KG1 (cell line): ENCODE results near the gene RFT1.
"Not testable (repeated sequence)": the region's sequence is repeated elsewhere in the genome, so short reads cannot be mapped to it uniquely, and the experiment has no call there.

Source experiments
- DNase-seq: peaks from one replicate; lab custom pipeline; 2025; lab: John Stamatoyannopoulos, UW

Gene RFT1

GRCh38 chr3:53162672-53163443 is 32.6 kb upstream of the RFT1 start:
- DNase-seq: no peak

DNA sequence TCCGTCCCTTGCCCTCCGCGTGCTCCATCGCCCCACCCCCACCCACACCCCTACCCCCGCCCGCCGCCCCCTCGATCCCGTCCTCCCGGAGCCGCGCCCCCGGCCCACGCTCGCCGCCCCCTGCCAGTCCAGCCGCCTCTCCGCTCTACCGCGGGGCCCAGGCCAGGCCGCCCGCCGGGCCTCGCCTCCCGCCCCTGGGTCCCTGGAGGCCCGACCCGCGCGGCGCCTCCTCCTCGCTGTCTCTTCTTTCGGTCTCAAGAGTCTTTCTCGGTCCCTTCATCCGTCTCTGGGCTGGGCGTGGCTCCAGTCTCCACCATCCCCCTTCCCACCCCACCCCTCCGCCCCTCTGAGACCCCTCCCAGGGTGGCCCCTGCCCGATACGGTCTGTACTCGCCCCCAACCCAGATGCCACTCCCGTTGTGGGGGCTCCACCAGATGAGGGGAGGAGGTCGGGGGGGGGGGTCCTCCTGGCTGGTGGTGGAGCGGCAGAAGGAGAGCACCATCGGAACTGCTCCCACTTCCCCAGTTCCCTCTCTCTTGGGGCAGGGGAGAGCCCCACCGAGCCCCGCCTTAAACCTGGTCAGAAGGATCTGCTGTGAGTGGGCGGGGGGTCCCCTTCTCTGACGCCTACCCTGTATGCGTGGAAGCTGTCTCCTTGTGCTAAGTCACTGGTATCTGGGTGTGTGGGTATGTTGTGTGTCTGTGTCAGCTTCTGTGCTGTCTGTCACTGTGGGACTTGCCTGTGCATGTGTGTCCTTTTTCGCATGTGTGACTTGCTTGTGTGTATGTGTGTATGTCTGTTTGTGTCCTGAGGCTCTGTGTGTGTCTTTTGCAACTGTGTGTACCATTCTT is 31.8 kb upstream of the RFT1 start:
- DNase-seq: no peak

DNA sequence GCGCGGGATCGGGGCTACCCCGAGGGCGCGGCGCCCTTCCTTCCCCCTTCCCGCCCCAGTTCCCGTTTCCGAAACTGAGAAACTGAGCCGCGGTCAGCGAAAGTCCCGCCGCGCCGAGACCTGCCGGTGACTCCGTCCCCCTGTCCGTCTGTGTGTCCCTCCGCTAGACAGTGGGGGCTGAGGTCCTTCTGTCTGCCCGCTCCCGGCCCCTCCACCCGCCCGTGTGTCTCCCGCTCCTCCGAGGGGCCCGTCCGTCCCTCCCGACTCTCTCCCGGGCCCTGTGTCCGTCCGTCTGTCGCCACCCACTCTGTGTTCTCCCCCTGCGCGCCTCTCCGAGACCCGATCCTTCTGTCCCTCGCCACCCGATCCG is 31.2 kb upstream of the RFT1 start:
- no peak for DNase-seq

- DNase-seq: no peak
Measured at GRCh38 chr3:53160660-53161449, 30.6 kb upstream of the RFT1 start, which contains the start of gene PRKCD. PRKCD (plus strand) TSS chr3:53161209; CDS start chr3:53178423, 17,214 bp downstream.

- DNase-seq: no peak
Measured at GRCh38 chr3:53160061-53160659, 29.9 kb upstream of the RFT1 start.

- DNase-seq: no peak
Measured at GRCh38 chr3:53159156-53160060, 29.2 kb upstream of the RFT1 start.

GRCh38 chr3:53158765-53159155 is 28.5 kb upstream of the RFT1 start:
- DNase-seq: peak; percentile 47

DNA sequence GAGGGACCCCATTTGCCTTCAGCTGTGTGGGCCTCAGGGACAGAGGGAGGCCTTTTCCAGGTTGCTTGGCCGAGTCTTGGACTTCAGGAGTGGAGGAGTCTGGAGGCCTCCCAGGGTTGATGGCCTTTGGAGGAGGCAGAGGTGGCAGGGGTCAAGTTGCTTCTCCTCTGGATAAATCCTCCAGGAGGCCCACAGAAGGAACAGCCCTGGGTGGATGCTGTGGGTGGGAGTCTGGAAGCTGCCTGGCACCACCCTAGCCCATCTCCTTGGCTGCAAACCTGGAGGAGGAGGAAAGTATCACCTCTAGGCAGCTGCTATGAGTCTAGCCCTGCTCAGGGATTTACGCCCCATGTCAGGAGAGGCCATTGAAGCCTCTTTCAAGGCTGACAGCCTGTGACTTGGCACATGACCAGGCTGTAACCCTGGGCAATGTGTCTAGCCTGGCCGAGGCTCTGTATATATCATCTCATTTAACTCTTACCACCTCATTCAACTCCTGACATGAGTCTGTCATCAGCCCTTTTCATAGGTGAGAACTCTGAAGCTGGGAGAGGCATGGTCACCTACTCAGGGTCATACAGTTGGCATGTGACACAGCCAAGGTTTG is 27.8 kb upstream of the RFT1 start:
- no peak for DNase-seq

GRCh38 chr3:53156368-53156834 is 26.2 kb upstream of the RFT1 start:
- DNase-seq: no peak

GRCh38 chr3:53155760-53156159 is 25.5 kb upstream of the RFT1 start:
- no peak for DNase-seq

GRCh38 chr3:53154881-53155285 is 24.6 kb upstream of the RFT1 start:
- no peak for DNase-seq

GRCh38 chr3:53153980-53154379 is 23.7 kb upstream of the RFT1 start:
- no peak for DNase-seq

- DNase-seq: no peak
Measured at GRCh38 chr3:53153264-53153823, 23.1 kb upstream of the RFT1 start.

GRCh38 chr3:53151870-53152660 is 21.8 kb upstream of the RFT1 start:
- DNase-seq: no peak

GRCh38 chr3:53151465-53151864 is 21.2 kb upstream of the RFT1 start:
- no peak for DNase-seq

DNA sequence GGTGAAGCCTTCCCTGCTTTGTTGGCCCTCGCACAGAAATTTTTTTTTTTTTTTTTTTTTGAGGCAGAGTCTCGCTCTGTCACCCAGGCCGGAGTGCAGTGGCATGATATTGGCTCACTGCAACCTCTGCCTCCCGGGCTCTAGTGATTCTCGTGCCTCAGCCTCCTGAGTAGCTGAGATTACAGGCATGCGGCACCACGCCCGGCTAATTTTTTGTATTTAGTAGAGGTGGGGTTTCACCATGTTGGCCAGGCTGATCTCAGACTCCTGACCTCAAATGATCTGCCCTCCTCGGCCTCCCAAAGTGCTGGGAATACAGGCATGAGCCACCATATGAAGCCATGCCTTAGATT is 20.8 kb upstream of the RFT1 start:
- DNase-seq: not testable (repeated sequence)

DNA sequence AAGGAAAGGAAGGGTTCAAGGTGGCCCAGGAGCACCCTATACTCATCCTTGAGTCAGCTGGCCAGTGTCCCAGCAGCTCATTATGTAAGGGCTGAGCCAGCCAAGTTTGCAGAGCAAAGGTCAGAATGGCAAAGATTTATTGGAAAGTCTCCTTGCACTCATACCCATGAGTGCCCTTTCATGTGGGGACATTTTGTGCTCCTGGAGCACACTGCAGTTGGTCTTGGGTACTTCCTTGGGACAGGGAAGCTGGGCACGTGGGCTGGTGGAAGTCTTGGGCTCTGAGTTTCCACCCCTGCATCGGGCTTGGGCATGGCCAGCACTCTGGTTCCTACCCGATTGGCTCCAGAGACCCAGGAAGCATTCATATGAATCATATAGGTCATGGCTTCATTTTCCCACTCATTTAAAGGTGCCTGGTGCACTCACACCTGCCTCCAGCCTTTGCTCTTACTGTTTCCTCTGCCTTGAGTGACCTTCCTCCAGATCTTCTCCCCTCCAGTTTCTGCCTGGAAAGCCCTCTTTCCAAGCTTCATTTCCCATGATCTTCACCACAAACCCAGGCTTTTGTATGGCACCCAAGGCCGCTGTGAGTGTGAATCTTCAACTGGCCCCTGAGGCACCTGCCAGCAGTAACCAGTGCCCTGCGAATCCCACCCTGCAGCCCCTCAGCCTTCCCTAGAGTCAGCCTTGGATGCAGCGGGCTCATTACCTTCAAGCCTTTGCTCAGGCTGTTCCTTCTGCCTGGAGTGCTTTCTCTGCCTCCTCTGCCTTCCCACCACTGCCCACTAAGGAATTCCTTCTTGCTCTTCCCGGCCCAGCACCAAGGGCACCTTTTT is 20.2 kb upstream of the RFT1 start:
- no peak for DNase-seq

GRCh38 chr3:53149699-53150098 is 19.5 kb upstream of the RFT1 start:
- no peak for DNase-seq
